WTC11 (cell line): Measurements from ENCODE around the gene SAG. TPM values are rescaled to one million over a fixed set of nuclear protein-coding genes. Genes with fewer than 3 reads are reported as not detected.

Experiments
- ATAC-seq: fragments of 200-7000 bp; cut with Tn5 transposase; 2 replicates; pipeline ENCODE4 v1.10.0; 2021; ENCODE audit warnings: mild to moderate bottlenecking, moderate library complexity
- CTCF ChIA-PET: fragments of 300-600 bp; sonication (Branson Sonifier 250); formaldehyde crosslinking; loops from one replicate; lab custom pipeline; 2021; ENCODE audit warnings: antibody characterized with exemption; lab: Charles Lee
- POLR2A ChIA-PET: fragments of 350-600 bp; sonication (Branson Sonifier 250); formaldehyde crosslinking; loops from one replicate; lab custom pipeline; 2021; ENCODE audit warnings: antibody characterized with exemption; lab: Charles Lee
- DNase-seq: peaks from one replicate; pipeline ENCODE4 v3.0.0; 2021; ENCODE audit warnings: low spot score
- H3K27ac Mint-ChIP-seq: 2 replicates; pipeline ENCODE4 v1.8.0; 2021; ENCODE audit warnings: mixed read lengths
- H3K27me3 Mint-ChIP-seq: 2 replicates; pipeline ENCODE4 v1.8.0; 2021; ENCODE audit warnings: low read depth, mild to moderate bottlenecking, moderate library complexity, mixed read lengths
- H3K36me3 Mint-ChIP-seq: 2 replicates; pipeline ENCODE4 v1.8.0; 2021; ENCODE audit warnings: mixed read lengths
- H3K4me1 Mint-ChIP-seq: 2 replicates; pipeline ENCODE4 v1.8.0; 2022; ENCODE audit warnings: mixed read lengths
- H3K4me3 Mint-ChIP-seq: 2 replicates; pipeline ENCODE4 v1.8.0; 2021; ENCODE audit warnings: mild to moderate bottlenecking, moderate library complexity, mixed read lengths
- H3K9me3 Mint-ChIP-seq: 2 replicates; pipeline ENCODE4 v1.8.0; 2021; ENCODE audit warnings: mixed read lengths
- E2F1 ChIP-seq: sonication (generic); formaldehyde crosslinking; IDR thresholded peaks from 2 replicates; pipeline ENCODE4 v1.8.0; 2022; ENCODE audit warnings: mild to moderate bottlenecking, missing genetic modification reagents
- ELF4 ChIP-seq: sonication (generic); formaldehyde crosslinking; IDR thresholded peaks from 2 replicates; pipeline ENCODE4 v1.8.1; 2022; ENCODE audit warnings: low read depth, mild to moderate bottlenecking, moderate library complexity, missing genetic modification reagents
- GTF2I ChIP-seq: fragments of 250-450 bp; sonication (Bioruptor Pico); conservative IDR thresholded peaks from 2 replicates; pipeline ENCODE4 v1.4.0; 2021; ENCODE audit warnings: mild to moderate bottlenecking
- MXD4 ChIP-seq: fragments of 250-450 bp; sonication (Bioruptor Pico); IDR thresholded peaks from 2 replicates; pipeline ENCODE4 v1.8.0; 2021; ENCODE audit warnings: mild to moderate bottlenecking, moderate library complexity, borderline replicate concordance
- NR1H2 ChIP-seq: sonication (generic); formaldehyde crosslinking; IDR thresholded peaks from 2 replicates; pipeline ENCODE4 v1.9.0; 2021; ENCODE audit warnings: mild to moderate bottlenecking, moderate library complexity, missing genetic modification reagents
- SMAD4 ChIP-seq: sonication (generic); formaldehyde crosslinking; IDR thresholded peaks from 2 replicates; pipeline ENCODE4 v1.8.0; 2022; ENCODE audit warnings: mild to moderate bottlenecking, missing genetic modification reagents
- SOX15 ChIP-seq: fragments of 250-450 bp; sonication (Bioruptor Pico); IDR thresholded peaks from 2 replicates; pipeline ENCODE4 v1.9.0; 2021; ENCODE audit warnings: mild to moderate bottlenecking
- ZNF121 ChIP-seq: sonication (generic); formaldehyde crosslinking; IDR thresholded peaks from 2 replicates; pipeline ENCODE4 v1.8.0; 2023; ENCODE audit warnings: missing genetic modification reagents
- ZNF219 ChIP-seq: sonication (generic); formaldehyde crosslinking; IDR thresholded peaks from 2 replicates; pipeline ENCODE4 v1.8.0; 2023; ENCODE audit warnings: missing genetic modification reagents, mild to moderate bottlenecking, borderline replicate concordance
- ZNF423 ChIP-seq: fragments of 250-450 bp; sonication (Bioruptor Pico); IDR thresholded peaks from 2 replicates; pipeline ENCODE4 v2.1.2; 2022; ENCODE audit warnings: mild to moderate bottlenecking, moderate library complexity
- ZNF532 ChIP-seq: fragments of 250-450 bp; sonication (Bioruptor Pico); IDR thresholded peaks from 2 replicates; pipeline ENCODE4 v1.9.0; 2021; ENCODE audit warnings: mild to moderate bottlenecking, borderline replicate concordance
- total RNA-seq: library from RNA; stranded (reverse); gene quantifications from 3 replicates; pipeline ENCODE4 v1.2.3, GENCODE V29; 2021
- TF ChIP-seq, protein P1 (sequence below): sonication (generic); formaldehyde crosslinking; IDR thresholded peaks from 2 replicates; pipeline ENCODE4 v1.8.1; 2023; ENCODE audit warnings: mild to moderate bottlenecking, missing genetic modification reagents, borderline replicate concordance
- TF ChIP-seq, protein P2 (sequence below): fragments of 200-600 bp; IDR thresholded peaks from 2 replicates; pipeline ENCODE4 v1.8.0; 2022; ENCODE audit warnings: antibody characterized with exemption
- TF ChIP-seq, protein P3 (sequence below): sonication (generic); formaldehyde crosslinking; IDR thresholded peaks from 2 replicates; pipeline ENCODE4 v1.8.0; 2022; ENCODE audit warnings: mild to moderate bottlenecking, missing genetic modification reagents

SAG gene
- total RNA-seq, 1 experiment from 2014 or later: not detected

DNA sequence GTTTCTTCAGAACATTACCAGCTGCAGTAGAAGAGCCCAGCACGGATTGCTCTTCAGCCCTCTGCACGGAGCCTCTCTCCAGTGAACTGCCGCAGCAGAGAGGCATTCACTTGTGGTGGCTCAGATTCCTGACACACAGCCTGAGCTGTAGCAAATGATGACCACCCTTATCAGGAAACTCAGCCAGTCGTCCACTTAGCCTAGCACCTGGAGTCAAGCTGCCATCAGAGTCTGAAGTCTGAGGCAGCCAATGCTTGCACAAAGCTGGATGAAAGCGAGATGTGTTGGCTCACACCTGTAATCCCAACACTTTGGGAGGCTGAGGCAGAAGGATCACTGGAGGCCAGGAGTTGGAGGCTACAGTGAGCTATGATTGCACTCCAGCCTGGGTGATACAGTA lies 11.7 kb upstream of the SAG start:
- no peak for ATAC-seq
- Mint-ChIP-seq H3K27me3 (no peaks in the 10 kb centered on the region), H3K9me3 (no peaks in the 10 kb centered on the region)
- DNase-seq: no peak
- no peak for TF ChIP-seq E2F1
- no peak for TF ChIP-seq SOX15 (CRISPR knock-in tag)
- TF ChIP-seq, all 79 proteins: peak for 0
- no peak overlapping the region for H3K27ac Mint-ChIP-seq
- H3K4me3 Mint-ChIP-seq: no peak overlapping the region
- POLR2A ChIA-PET: no interaction called here
- CTCF ChIA-PET: no interaction called here
- H3K36me3 Mint-ChIP-seq: peaks cover 55% of the 10 kb centered on the region
- peaks cover 7% of the 10 kb centered on the region for H3K4me1 Mint-ChIP-seq

- no peak for ATAC-seq
- Mint-ChIP-seq H3K4me3 (no peak overlapping the region), H3K27ac (no peak overlapping the region), H3K27me3 (no peaks in the 10 kb centered on the region), H3K9me3 (no peaks in the 10 kb centered on the region), H3K36me3 (peaks cover 44% of the 10 kb centered on the region)
- ChIA-PET CTCF (interaction anchor here (0.7 kb wide), 1 partner anchor 245 kb away, joined by 5 read pairs; no protein-coding TSS in a partner anchor), POLR2A (no interaction called here)
- TF ChIP-seq, protein P1, sequence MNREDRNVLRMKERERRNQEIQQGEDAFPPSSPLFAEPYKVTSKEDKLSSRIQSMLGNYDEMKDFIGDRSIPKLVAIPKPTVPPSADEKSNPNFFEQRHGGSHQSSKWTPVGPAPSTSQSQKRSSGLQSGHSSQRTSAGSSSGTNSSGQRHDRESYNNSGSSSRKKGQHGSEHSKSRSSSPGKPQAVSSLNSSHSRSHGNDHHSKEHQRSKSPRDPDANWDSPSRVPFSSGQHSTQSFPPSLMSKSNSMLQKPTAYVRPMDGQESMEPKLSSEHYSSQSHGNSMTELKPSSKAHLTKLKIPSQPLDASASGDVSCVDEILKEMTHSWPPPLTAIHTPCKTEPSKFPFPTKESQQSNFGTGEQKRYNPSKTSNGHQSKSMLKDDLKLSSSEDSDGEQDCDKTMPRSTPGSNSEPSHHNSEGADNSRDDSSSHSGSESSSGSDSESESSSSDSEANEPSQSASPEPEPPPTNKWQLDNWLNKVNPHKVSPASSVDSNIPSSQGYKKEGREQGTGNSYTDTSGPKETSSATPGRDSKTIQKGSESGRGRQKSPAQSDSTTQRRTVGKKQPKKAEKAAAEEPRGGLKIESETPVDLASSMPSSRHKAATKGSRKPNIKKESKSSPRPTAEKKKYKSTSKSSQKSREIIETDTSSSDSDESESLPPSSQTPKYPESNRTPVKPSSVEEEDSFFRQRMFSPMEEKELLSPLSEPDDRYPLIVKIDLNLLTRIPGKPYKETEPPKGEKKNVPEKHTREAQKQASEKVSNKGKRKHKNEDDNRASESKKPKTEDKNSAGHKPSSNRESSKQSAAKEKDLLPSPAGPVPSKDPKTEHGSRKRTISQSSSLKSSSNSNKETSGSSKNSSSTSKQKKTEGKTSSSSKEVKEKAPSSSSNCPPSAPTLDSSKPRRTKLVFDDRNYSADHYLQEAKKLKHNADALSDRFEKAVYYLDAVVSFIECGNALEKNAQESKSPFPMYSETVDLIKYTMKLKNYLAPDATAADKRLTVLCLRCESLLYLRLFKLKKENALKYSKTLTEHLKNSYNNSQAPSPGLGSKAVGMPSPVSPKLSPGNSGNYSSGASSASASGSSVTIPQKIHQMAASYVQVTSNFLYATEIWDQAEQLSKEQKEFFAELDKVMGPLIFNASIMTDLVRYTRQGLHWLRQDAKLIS (CRISPR knock-in tag): no peak
- TF ChIP-seq ELF4 (CRISPR knock-in tag): no peak
- TF ChIP-seq, protein P2, sequence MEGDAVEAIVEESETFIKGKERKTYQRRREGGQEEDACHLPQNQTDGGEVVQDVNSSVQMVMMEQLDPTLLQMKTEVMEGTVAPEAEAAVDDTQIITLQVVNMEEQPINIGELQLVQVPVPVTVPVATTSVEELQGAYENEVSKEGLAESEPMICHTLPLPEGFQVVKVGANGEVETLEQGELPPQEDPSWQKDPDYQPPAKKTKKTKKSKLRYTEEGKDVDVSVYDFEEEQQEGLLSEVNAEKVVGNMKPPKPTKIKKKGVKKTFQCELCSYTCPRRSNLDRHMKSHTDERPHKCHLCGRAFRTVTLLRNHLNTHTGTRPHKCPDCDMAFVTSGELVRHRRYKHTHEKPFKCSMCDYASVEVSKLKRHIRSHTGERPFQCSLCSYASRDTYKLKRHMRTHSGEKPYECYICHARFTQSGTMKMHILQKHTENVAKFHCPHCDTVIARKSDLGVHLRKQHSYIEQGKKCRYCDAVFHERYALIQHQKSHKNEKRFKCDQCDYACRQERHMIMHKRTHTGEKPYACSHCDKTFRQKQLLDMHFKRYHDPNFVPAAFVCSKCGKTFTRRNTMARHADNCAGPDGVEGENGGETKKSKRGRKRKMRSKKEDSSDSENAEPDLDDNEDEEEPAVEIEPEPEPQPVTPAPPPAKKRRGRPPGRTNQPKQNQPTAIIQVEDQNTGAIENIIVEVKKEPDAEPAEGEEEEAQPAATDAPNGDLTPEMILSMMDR: no peak
- no peak for TF ChIP-seq ZNF423
- no peak for TF ChIP-seq ZNF219 (CRISPR knock-in tag)
- TF ChIP-seq, protein P3, sequence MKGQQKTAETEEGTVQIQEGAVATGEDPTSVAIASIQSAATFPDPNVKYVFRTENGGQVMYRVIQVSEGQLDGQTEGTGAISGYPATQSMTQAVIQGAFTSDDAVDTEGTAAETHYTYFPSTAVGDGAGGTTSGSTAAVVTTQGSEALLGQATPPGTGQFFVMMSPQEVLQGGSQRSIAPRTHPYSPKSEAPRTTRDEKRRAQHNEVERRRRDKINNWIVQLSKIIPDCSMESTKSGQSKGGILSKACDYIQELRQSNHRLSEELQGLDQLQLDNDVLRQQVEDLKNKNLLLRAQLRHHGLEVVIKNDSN: no peak
- TF ChIP-seq GTF2I: no peak
- TF ChIP-seq ZNF532 (CRISPR knock-in tag): no peak
- no peak for TF ChIP-seq SMAD4
- TF ChIP-seq ZNF121 (CRISPR knock-in tag): no peak
- no peak for TF ChIP-seq NR1H2 (CRISPR knock-in tag)
- no peak for TF ChIP-seq E2F1
- TF ChIP-seq MXD4 (CRISPR knock-in tag): no peak
- TF ChIP-seq, all 79 proteins: peak for 0
- H3K4me1 Mint-ChIP-seq: peaks cover 7% of the 10 kb centered on the region
- no peak for DNase-seq
Measured at GRCh38 chr2:233297076-233297475, 10.5 kb upstream of the SAG start.
